B cell (primary cell): ENCODE data around the gene KLHL36. TPM values are rescaled to one million over a fixed set of nuclear protein-coding genes. Genes with fewer than 3 reads are reported as not detected.

ENCODE experiments used
- ATAC-seq: fragments of 200-7000 bp; cut with Tn5 transposase; one replicate; pipeline ENCODE4 v1.10.0; 2021; ENCODE audit warnings: low read depth, mild to moderate bottlenecking, moderate number of reproducible peaks, moderate library complexity
- CTCF ChIA-PET: fragments of 350-600 bp; sonication (Branson Sonifier 250); formaldehyde crosslinking; loops from one replicate; lab custom pipeline; 2021; ENCODE audit warnings: antibody characterized with exemption, inconsistent platforms; lab: Charles Lee
- POLR2A ChIA-PET: fragments of 350-600 bp; sonication (Branson Sonifier 250); formaldehyde crosslinking; loops from one replicate; lab custom pipeline; 2021; ENCODE audit warnings: antibody characterized with exemption; lab: Charles Lee
- DNase-seq: peaks from one replicate; pipeline ENCODE4 v3.0.0; 2013
- H2AFZ ChIP-seq: 2 replicates; pipeline ENCODE4 v1.6.1; 2012; ENCODE audit warnings: mild to moderate bottlenecking, low read depth, low read length; ENCODE audit not compliant: insufficient read depth, poor library complexity, severe bottlenecking
- H3K27ac ChIP-seq, 2 donors: 1 replicate in 1 of 2; 2 replicates in 1 of 2; pipeline ENCODE4 v1.5.1; 2012 to 2013; ENCODE audit warnings: low read length in 2 of 2, mild to moderate bottlenecking in 2 of 2, moderate library complexity in 1 of 2
- H3K27me3 ChIP-seq, 4 experiments: fragments of 200-600 bp in 1 of 4; sonication (generic) in 1 of 4; replicated peaks in 1 of 4; 1 replicate in 2 of 4; 2 replicates in 2 of 4; pipeline versions ENCODE4 v1.6.1 to v1.7.0; 2013 to 2016; ENCODE audit warnings: low read length in 3 of 4, mild to moderate bottlenecking in 2 of 4, mixed read lengths in 1 of 4, moderate library complexity in 1 of 4; ENCODE audit not compliant: insufficient read depth in 4 of 4, control insufficient read depth in 3 of 4; ENCODE audit errors: control extremely low read depth in 1 of 4
- H3K36me3 ChIP-seq, 2 experiments: replicated peaks in 1 of 2; 1 replicate in 1 of 2; 2 replicates in 1 of 2; pipeline versions ENCODE4 v1.6.1 to v1.7.1; 2013; ENCODE audit warnings: low read length in 1 of 2; ENCODE audit not compliant: insufficient read depth in 2 of 2, control insufficient read depth in 1 of 2; ENCODE audit errors: control extremely low read depth in 1 of 2, extremely low read depth in 1 of 2
- H3K4me1 ChIP-seq, 2 donors: fragments of 200-600 bp in 1 of 2; sonication (generic) in 1 of 2; 1 replicate in 1 of 2; 2 replicates in 1 of 2; pipeline versions ENCODE4 v1.5.1 to v1.6.1; 2013 to 2017; ENCODE audit warnings: low read length in 2 of 2; ENCODE audit not compliant: control insufficient read depth in 2 of 2, insufficient read depth in 2 of 2
- H3K4me2 ChIP-seq: replicated peaks from 2 replicates; pipeline ENCODE3; 2012; ENCODE audit warnings: mild to moderate bottlenecking, low read depth, low read length; ENCODE audit not compliant: poor library complexity, severe bottlenecking
- H3K4me3 ChIP-seq, 5 experiments: fragments of 200-600 bp in 1 of 5; sonication (generic) in 1 of 5; 1 replicate in 3 of 5; 2 replicates in 2 of 5; pipeline versions ENCODE4 v1.5.1 to v1.7.0; 2011 to 2016; ENCODE audit warnings: low read length in 4 of 5, mild to moderate bottlenecking in 4 of 5, low read depth in 2 of 5, control low read depth in 1 of 5, moderate library complexity in 1 of 5; ENCODE audit not compliant: insufficient read depth in 1 of 5; ENCODE audit errors: control extremely low read depth in 1 of 5, extremely low read depth in 1 of 5
- H3K79me2 ChIP-seq: fragments of 200-600 bp; sonication (generic); one replicate; pipeline ENCODE4 v1.6.0; 2016; ENCODE audit warnings: low read length; ENCODE audit not compliant: control insufficient read depth, insufficient read depth
- H3K9ac ChIP-seq: fragments of 200-600 bp; sonication (generic); 2 replicates; pipeline ENCODE4 v1.6.1; 2017; ENCODE audit warnings: mild to moderate bottlenecking, low read length, moderate library complexity
- H3K9me3 ChIP-seq, 3 donors: one replicate each; pipeline versions ENCODE4 v1.6.1 to v1.7.1; 2013; ENCODE audit warnings: low read length in 2 of 3; ENCODE audit not compliant: control insufficient read depth in 2 of 3, insufficient read depth in 1 of 3; ENCODE audit errors: control extremely low read depth in 1 of 3
- H4K20me1 ChIP-seq: 2 replicates; pipeline ENCODE4 v1.6.0; 2012; ENCODE audit warnings: mild to moderate bottlenecking, low read length; ENCODE audit not compliant: insufficient read depth, control insufficient read depth, poor library complexity, severe bottlenecking
- H3K27ac Mint-ChIP-seq: one replicate; pipeline ENCODE4 v1.8.0; 2021; ENCODE audit warnings: mixed read lengths
- H3K27me3 Mint-ChIP-seq: one replicate; pipeline ENCODE4 v1.8.0; 2021; ENCODE audit warnings: mixed read lengths
- H3K4me1 Mint-ChIP-seq: one replicate; pipeline ENCODE4 v1.8.0; 2021; ENCODE audit warnings: mixed read lengths
- H3K4me3 Mint-ChIP-seq: one replicate; pipeline ENCODE4 v1.8.0; 2021; ENCODE audit warnings: mixed read lengths
- H3K9me3 Mint-ChIP-seq: one replicate; pipeline ENCODE4 v1.8.0; 2022; ENCODE audit warnings: mixed read lengths; ENCODE audit not compliant: insufficient read depth
- CTCF ChIP-seq: fragments of 200-600 bp; IDR thresholded peaks from one replicate; pipeline ENCODE4 v1.8.0; 2022; ENCODE audit warnings: antibody characterized with exemption, mild to moderate bottlenecking
- EZH2 ChIP-seq: IDR thresholded peaks from 2 replicates; pipeline ENCODE4 v1.6.1; 2012; ENCODE audit warnings: borderline replicate concordance, low read depth, mild to moderate bottlenecking, moderate library complexity, low read length; ENCODE audit not compliant: insufficient read depth, poor library complexity, severe bottlenecking
- WGBS: methylation state at CpG from one replicate; pipeline ENCODE4 v1.1.5; 2013; ENCODE audit warnings: missing lambda C conversion rate; ENCODE audit not compliant: insufficient coverage; 5-methylcytosine and 5-hydroxymethylcytosine counted together
- intact Hi-C: fragments of 100-400 bp; cut with micrococcal nuclease; formaldehyde crosslinking; loops from one replicate; pipeline ENCODE4 v1.10.0; 2022
- polyA minus RNA-seq: library from RNA; depleted of rRNA, polyadenylated mRNA; stranded (reverse); fragments of >200 nt; gene quantifications from 2 replicates; pipeline ENCODE4 v1.2.3, GENCODE V29; 2012
- polyA plus RNA-seq: library from polyadenylated mRNA; depleted of rRNA; stranded (reverse); fragments of >200 nt; gene quantifications from 2 replicates; pipeline ENCODE4 v1.2.3, GENCODE V29; 2012
- total RNA-seq, 2 donors: library from RNA; stranded (reverse); fragments of 120-200 nt in 1 of 2; gene quantifications; 1 replicate in 1 of 2; 2 replicates in 1 of 2; pipeline versions ENCODE4 v1.2.3 to v1.2.4, GENCODE V29; 2013 to 2022

The KLHL36 gene
- total RNA-seq: 133 and 135 TPM in 2 replicates
- total RNA-seq (2013): 52.1 TPM
- polyA plus RNA-seq: 90.3 and 100.0 TPM in 2 replicates
- polyA minus RNA-seq: 79.6 and 98.5 TPM in 2 replicates

DNA sequence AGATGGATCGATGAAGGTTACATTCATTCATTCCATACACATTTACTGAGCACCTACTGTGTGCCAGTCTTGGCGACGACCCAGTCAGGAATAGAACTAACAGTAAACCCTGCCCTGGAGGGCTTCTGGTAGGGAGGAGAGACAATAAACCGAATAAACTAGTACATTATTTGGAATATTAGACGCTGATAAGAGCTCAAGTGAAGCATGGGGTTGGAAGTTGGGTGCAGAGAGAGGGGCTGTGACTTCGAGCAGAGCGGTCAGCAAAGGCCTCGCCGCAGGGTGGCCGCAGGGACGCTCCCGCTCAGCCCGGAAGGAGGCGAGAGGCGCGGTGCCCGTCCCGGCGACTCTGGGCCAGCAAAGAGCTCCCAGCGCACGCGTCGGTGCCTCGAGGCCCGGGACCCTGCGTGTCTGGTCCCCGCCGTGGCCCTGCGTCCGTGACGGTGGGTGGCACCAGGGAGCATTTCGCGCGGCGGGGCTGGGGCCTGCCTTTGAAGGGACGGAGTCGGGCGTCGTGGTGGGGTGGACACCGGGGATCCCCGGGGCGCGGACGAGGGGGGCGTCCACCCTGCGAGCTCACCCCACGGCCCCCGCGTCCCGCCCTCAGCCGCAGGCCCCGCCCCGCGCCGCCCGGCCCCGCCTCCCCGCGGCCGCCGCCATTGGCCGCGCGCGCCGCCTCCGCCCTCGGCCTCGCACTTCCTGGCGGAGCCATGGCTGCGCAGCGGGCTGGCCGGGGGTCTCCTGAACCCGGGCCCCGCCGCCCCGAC, at the start of gene KLHL36:
Gene KLHL36 (plus strand): TSS at position 684 of the 767 bp plus-strand sequence. CDS start 2,357 bp downstream, outside the sequence.
- ChIA-PET CTCF (interaction anchor here (0.8 to 8.5 kb wide), 9 partner anchors 14 to 138 kb away, joined by 3 to 36 read pairs (median 5); no protein-coding TSS in a partner anchor), POLR2A (interaction anchor here (0.5 to 2.0 kb wide), 6 partner anchors 8 to 130 kb away, joined by 3 to 5 read pairs (median 4); no protein-coding TSS in a partner anchor)
- Histone ChIP-seq H3K4me2 (peak within 1 kb of the TSS; percentile 94), H3K27me3 (no peaks in the 10 kb centered on the region), H3K9ac (peak within 1 kb of the TSS; percentile 79), H3K27ac (peak within 1 kb of the TSS; percentile 56 to 83), H3K36me3 (peaks cover 8 to 17% of the 10 kb centered on the region in 2 experiments), H3K4me3 (peak within 1 kb of the TSS; percentile 42 to 75 (median 70)), H3K4me1 (peaks cover 34 to 44% of the 10 kb centered on the region in 2 donors), H3K79me2 (peaks cover 59% of the 10 kb centered on the region), H3K9me3 (no peaks in the 10 kb centered on the region), H2AFZ (peak within 1 kb of the TSS; percentile 91), H4K20me1 (peaks cover 25% of the 10 kb centered on the region)
- peak within 1 kb of the TSS; percentile 92 for H3K27ac Mint-ChIP-seq
- intact Hi-C loops: loop anchor here (2.0 kb wide), 1 partner anchor 25 kb away; no protein-coding TSS in a partner anchor
- ATAC-seq (peak; percentile 90), DNase-seq (peak; percentile 83)
- TF ChIP-seq CTCF (no peak), EZH2 (no peak)
- 4% methylated on average over 73 of the region's 77 CpGs for WGBS
- H3K9me3 Mint-ChIP-seq: no peaks in the 10 kb centered on the region
- H3K27me3 Mint-ChIP-seq: no peaks in the 10 kb centered on the region
- peak within 1 kb of the TSS; percentile 92 for H3K4me3 Mint-ChIP-seq
- H3K4me1 Mint-ChIP-seq: peaks cover 51% of the 10 kb centered on the region
